DND-41 (cell line): ENCODE results near the gene CEMP1.

Experiments
- ATAC-seq: fragments of 200-7000 bp; cut with Tn5 transposase; 3 replicates; pipeline ENCODE4 v1.9.1; 2021; ENCODE audit warnings: low read depth; ENCODE audit not compliant: insufficient read depth
- DNase-seq: peaks from one replicate; pipeline ENCODE4 v3.0.0-alpha.2; 2020
- H2AFZ ChIP-seq: 2 replicates; pipeline ENCODE4 v1.6.0; 2012; ENCODE audit warnings: low read depth, low read length
- H3K27ac ChIP-seq: 2 replicates; pipeline ENCODE4 v1.5.1; 2012; ENCODE audit warnings: low read length, inconsistent platforms
- H3K27me3 ChIP-seq: fragments of 200-600 bp; sonication (generic); 2 replicates; pipeline ENCODE4 v1.6.0; 2012; ENCODE audit warnings: low read length, mild to moderate bottlenecking, inconsistent platforms; ENCODE audit not compliant: insufficient read depth, poor library complexity
- H3K36me3 ChIP-seq: 2 replicates; pipeline ENCODE4 v1.5.1; 2012; ENCODE audit warnings: low read length, inconsistent platforms; ENCODE audit not compliant: insufficient read depth
- H3K4me1 ChIP-seq: 2 replicates; pipeline ENCODE4 v1.5.1; 2012; ENCODE audit warnings: mild to moderate bottlenecking, low read length; ENCODE audit not compliant: insufficient read depth
- H3K4me2 ChIP-seq: 2 replicates; pipeline ENCODE4 v1.6.0; 2012; ENCODE audit warnings: mild to moderate bottlenecking, moderate library complexity, low read length, inconsistent platforms; ENCODE audit not compliant: insufficient read depth
- H3K4me3 ChIP-seq, 2 experiments: fragments of 200-600 bp in 1 of 2; shearing (Covaris generic) in 1 of 2; 2 replicates each; pipeline ENCODE4 v1.5.1; 2012 to 2016; ENCODE audit warnings: inconsistent platforms in 2 of 2, low read length in 2 of 2, mild to moderate bottlenecking in 2 of 2, low read depth in 1 of 2, moderate library complexity in 1 of 2
- H3K79me2 ChIP-seq: 2 replicates; pipeline ENCODE4 v1.6.0; 2012; ENCODE audit warnings: low read length, inconsistent platforms; ENCODE audit not compliant: insufficient read depth
- H3K9ac ChIP-seq: 2 replicates; pipeline ENCODE4 v1.6.0; 2012; ENCODE audit warnings: low read depth, mild to moderate bottlenecking, inconsistent platforms, low read length, moderate library complexity
- H3K9me3 ChIP-seq: 2 replicates; pipeline ENCODE4 v1.5.1; 2012; ENCODE audit warnings: low read length, moderate library complexity, mild to moderate bottlenecking, inconsistent platforms; ENCODE audit not compliant: insufficient read depth, severe bottlenecking
- H4K20me1 ChIP-seq: 2 replicates; pipeline ENCODE4 v1.6.0; 2012; ENCODE audit warnings: low read length; ENCODE audit not compliant: insufficient read depth
- EZH2 ChIP-seq: IDR thresholded peaks from 3 replicates; pipeline ENCODE4 v1.6.1; 2012; ENCODE audit warnings: borderline replicate concordance, low read depth, mild to moderate bottlenecking, moderate library complexity, low read length, inconsistent platforms; ENCODE audit not compliant: severe bottlenecking
- TF ChIP-seq, protein P1 (sequence below): IDR thresholded peaks from 2 replicates; pipeline ENCODE4 v1.5.1; 2012; ENCODE audit warnings: borderline replicate concordance, low read length, moderate library complexity, mild to moderate bottlenecking; ENCODE audit not compliant: poor library complexity, severe bottlenecking; ENCODE audit errors: extremely low read depth

Gene CEMP1

DNA sequence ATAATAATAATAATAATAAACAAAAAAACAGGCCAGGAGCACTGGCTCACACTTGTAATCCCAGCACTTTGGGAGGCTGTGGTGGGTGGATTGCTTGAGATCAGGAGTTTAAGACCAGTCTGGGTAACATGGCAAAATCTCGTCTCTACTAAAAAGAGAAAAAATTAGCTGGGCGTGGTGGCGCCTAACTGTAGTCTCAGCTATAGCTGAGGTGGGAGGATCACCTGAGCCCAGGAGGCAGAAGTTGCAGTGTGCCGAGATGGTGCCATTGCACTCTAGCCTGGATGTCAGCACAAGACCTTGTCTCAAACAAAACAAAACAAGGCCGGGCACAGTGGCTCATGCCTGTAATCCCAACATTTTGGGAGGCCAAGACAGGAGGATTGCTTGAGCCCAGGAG, 36.2 kb downstream of the CEMP1 start:
- ATAC-seq (no peak), DNase-seq (no peak)
- H3K27me3 ChIP-seq = no peaks in the 10 kb centered on the region
- peaks cover 15% of the 10 kb centered on the region; the same call in 1 of the 2 replicates for H3K79me2 ChIP-seq
- H3K9me3 ChIP-seq = no peaks in the 10 kb centered on the region
- no peak overlapping the region for H3K27ac ChIP-seq
- TF ChIP-seq, protein P1, sequence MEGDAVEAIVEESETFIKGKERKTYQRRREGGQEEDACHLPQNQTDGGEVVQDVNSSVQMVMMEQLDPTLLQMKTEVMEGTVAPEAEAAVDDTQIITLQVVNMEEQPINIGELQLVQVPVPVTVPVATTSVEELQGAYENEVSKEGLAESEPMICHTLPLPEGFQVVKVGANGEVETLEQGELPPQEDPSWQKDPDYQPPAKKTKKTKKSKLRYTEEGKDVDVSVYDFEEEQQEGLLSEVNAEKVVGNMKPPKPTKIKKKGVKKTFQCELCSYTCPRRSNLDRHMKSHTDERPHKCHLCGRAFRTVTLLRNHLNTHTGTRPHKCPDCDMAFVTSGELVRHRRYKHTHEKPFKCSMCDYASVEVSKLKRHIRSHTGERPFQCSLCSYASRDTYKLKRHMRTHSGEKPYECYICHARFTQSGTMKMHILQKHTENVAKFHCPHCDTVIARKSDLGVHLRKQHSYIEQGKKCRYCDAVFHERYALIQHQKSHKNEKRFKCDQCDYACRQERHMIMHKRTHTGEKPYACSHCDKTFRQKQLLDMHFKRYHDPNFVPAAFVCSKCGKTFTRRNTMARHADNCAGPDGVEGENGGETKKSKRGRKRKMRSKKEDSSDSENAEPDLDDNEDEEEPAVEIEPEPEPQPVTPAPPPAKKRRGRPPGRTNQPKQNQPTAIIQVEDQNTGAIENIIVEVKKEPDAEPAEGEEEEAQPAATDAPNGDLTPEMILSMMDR = no peak
- TF ChIP-seq EZH2 = no peak
- H3K4me2 ChIP-seq = no peak overlapping the region
- H3K4me3 ChIP-seq = no peak overlapping the region
- H4K20me1 ChIP-seq = peaks cover 22% of the 10 kb centered on the region
- H3K9ac ChIP-seq = no peak overlapping the region
- H3K36me3 ChIP-seq = peaks cover 47% of the 10 kb centered on the region
- no peaks in the 10 kb centered on the region for H3K4me1 ChIP-seq
- H2AFZ ChIP-seq = no peak overlapping the region

DNA sequence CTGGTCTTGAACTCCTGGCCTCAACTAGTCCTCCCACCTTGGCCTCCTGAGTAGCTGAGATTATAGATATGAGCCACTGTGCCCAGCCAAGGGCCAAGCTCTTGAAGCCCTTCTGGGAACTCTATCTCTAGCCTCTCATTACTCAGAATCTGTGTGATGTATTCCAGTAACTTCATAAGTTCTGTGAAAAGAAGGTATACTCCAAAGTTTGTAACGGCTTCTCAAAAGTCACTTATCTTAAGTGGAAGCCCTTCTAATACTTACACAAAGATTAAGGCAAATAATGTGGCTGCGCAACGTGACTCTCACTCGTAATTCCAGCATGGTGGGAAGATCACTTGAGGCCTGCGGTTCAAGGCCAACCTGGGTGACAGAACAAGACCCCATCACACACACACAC, 36.6 kb downstream of the CEMP1 start:
- Histone ChIP-seq H3K27me3 (no peaks in the 10 kb centered on the region), H2AFZ (no peak overlapping the region), H3K4me1 (no peaks in the 10 kb centered on the region), H3K36me3 (peaks cover 46% of the 10 kb centered on the region), H3K9ac (no peak overlapping the region), H3K4me2 (no peak overlapping the region), H3K79me2 (peaks cover 20% of the 10 kb centered on the region; the same call in 1 of the 2 replicates), H3K9me3 (no peaks in the 10 kb centered on the region), H3K27ac (no peak overlapping the region), H4K20me1 (peaks cover 26% of the 10 kb centered on the region), H3K4me3 (no peak overlapping the region)
- TF ChIP-seq, protein P1 = no peak
- TF ChIP-seq EZH2 = no peak
- DNase-seq (no peak), ATAC-seq (no peak)

DNA sequence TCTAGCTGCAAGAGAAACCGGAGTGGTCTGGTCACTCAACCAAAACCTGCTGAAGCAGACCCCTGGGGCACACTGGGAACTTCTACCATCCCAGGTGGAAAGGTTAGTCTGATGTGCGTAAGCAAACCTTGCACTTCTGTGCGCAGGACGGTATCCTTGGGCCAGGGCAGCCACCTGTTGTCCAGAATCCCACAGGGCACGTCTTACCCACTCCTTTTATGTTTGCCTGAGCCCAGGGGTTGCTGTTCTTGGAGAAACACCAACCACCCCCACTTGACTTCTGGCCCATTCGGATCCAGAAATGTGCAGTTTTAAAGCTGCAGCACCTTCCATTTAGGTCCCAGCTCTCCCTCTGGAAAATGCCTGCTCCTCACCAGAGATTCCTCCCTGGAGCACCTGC, 37.6 kb downstream of the CEMP1 start:
- Histone ChIP-seq H3K27me3 (no peaks in the 10 kb centered on the region), H3K4me2 (no peak overlapping the region), H3K9ac (no peak overlapping the region), H3K27ac (no peak overlapping the region), H3K4me1 (no peaks in the 10 kb centered on the region), H3K9me3 (no peaks in the 10 kb centered on the region), H3K4me3 (no peak overlapping the region), H3K36me3 (peaks cover 38% of the 10 kb centered on the region), H3K79me2 (peaks cover 23% of the 10 kb centered on the region; the same call in 1 of the 2 replicates), H4K20me1 (peaks cover 21% of the 10 kb centered on the region), H2AFZ (no peak overlapping the region)
- ATAC-seq (no peak), DNase-seq (no peak)
- TF ChIP-seq EZH2 = no peak
- TF ChIP-seq, protein P1 = no peak

DNA sequence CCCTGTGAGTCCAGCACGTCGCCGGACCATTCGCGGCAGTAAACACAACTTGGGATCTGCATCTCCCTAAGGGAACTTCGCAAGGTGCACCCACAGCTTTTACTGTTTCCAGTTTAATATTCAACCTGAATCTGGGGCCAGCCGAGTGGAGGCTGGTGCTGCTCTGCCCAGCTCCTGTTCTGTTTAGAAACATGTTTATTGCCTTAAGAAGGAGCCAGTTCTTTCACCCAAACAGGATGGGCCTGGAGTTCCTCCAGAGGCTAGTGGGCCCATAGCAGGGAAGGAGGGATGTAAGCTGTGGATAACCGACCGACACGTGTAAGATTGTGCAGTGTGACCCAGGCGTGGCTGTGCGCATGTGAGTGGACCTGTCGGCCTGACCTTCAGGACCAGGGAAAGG, 38.9 kb downstream of the CEMP1 start:
- Histone ChIP-seq H4K20me1 (peaks cover 26% of the 10 kb centered on the region), H3K9me3 (no peaks in the 10 kb centered on the region), H3K79me2 (peaks cover 33% of the 10 kb centered on the region), H3K27me3 (no peaks in the 10 kb centered on the region), H3K36me3 (peaks cover 25% of the 10 kb centered on the region), H3K4me1 (no peaks in the 10 kb centered on the region), H2AFZ (no peak overlapping the region), H3K9ac (no peak overlapping the region), H3K27ac (no peak overlapping the region), H3K4me3 (no peak overlapping the region), H3K4me2 (no peak overlapping the region)
- ATAC-seq (no peak), DNase-seq (no peak)
- no peak for TF ChIP-seq EZH2
- TF ChIP-seq, protein P1 = no peak
